Forelimb muscle (tissue), 1 donor: ENCODE measurements around the gene DPP10. TPM values are rescaled to one million over a fixed set of nuclear protein-coding genes. Genes with fewer than 3 reads are reported as not detected.

Experiments used
- DNase-seq: peaks from one replicate; pipeline ENCODE4 v3.0.0-alpha.2; 2013; ENCODE audit warnings: low read depth
- polyA plus RNA-seq: library from polyadenylated mRNA; unstranded; fragments of 120-200 nt; gene quantifications from one replicate; pipeline ENCODE4 v1.2.1, GENCODE V29; 2013; ENCODE audit not compliant: insufficient read length

The DPP10 gene
- polyA plus RNA-seq, 1 donor = 0.32 TPM

GRCh38 chr2:114800371-114800770 lies 357.9 kb downstream of the DPP10 start:
- DNase-seq = no peak

GRCh38 chr2:114805195-114805594 lies 362.8 kb downstream of the DPP10 start:
- no peak for DNase-seq

- no peak for DNase-seq
These were observed 367.7 kb downstream of the DPP10 start for GRCh38 chr2:114810092-114810491.

- no peak for DNase-seq
These were observed 369.8 kb downstream of the DPP10 start for GRCh38 chr2:114812261-114812660.

DNA sequence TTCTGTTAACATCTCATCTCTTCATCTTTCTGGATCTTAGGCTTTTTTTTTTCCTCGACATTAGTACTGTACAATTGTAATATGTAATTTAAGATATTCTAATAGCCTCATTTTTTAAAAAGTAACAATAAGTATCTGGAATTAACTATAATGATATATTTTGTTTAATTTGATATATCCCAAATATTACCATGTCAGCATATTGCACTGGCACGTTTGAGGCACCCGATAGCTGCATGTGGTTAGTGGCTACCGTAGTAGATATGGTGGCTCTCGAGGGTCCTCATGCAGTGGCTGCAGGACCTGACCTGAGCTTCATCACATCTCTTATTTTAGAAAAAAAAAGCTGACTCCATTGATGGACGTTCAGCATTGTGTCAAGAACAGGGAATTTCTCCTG lies 371.9 kb downstream of the DPP10 start:
- no peak for DNase-seq

DNA sequence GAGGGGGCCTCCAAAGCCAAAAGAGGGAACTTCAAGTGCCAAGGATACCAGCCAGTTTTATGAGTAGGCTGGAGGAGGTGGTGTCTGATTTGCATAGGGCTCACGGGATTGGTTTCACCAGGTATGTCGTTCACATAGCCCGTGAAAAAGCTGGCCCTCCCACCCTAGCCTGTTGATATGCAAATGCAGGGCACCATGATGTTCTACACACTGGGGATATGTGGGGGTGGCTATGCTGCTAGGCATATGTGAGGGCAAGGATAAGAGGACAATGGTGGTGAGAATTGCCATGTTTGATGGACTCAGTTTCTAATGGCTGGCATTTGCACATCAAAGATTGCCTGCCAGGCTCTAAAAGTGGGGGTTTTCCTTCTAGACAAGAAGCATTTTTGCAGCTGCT lies 378.6 kb downstream of the DPP10 start:
- no peak for DNase-seq

- DNase-seq = no peak
These were observed 401.5 kb downstream of the DPP10 start for GRCh38 chr2:114843963-114844362.

DNA sequence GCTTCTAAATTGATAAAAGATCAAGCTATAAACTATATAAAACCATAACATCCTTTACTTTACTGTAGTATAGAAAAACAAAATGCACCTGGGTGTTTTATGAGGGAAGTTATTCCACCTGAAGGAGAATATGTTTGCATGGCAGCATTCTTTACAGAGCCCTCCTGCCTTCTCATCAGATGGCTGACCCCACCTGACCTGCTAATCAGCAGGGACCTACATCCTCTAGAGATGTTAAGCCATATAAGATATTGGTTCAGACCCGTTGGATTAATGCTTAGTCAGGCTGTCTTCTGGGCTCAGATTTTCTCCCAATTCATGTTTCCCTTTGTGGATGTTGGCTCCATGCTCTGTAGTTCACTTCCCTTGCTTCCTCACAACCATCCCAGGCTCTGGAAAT lies 414.8 kb downstream of the DPP10 start:
- no peak for DNase-seq

DNA sequence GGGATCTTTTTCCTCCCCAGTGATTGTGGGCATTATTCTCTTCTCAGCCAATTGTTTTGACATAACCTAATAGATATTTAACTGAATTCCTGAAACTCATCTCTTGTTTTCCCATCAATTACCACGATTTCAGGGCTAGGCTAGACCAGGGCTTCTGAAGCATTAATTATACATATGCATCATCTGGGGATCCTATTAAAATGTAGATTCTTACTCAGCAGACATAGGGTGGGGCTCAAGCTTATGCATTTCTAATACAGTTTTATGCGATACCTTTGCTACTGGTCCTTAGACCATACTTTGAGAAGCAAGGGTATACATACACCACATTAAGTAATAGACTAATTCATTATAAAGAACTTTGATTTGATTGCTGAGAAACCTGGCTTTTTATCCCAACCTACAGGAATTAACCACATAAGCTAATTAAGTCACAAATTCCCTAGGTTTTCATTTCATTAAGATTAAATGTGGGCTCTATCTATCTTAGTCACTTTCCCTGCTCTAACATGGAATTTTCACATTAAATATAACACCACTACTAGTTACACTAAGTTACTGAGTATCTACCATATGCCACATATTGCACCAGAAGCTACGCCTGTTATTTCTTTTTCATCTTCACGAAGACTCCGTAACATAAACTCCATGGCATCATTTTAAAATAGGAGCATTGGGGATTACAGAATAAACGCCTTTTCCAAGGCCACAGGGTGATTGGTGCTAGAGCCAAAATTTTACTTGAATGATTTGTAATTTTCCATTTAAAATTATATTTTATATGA lies 417.5 kb downstream of the DPP10 start:
- no peak for DNase-seq

DNA sequence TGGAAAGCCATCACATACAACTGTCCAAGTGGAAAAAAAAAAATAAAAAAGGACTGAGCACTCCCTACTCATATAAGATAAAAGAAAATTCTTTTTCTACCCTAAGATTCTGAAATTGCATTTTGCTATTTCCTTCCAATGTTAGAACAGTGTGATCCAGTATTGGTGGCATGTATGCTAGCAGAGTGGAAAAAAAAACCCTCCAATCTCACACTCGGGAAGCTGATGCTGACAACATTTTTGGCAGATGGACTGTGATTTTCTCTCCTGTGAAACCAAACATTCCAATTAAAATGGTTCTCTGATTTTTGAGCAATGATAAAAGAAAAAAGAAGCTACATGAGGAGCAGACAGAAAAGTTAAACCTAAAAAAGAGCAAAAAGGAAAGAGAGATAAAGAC lies 419.8 kb downstream of the DPP10 start:
- no peak for DNase-seq

DNA sequence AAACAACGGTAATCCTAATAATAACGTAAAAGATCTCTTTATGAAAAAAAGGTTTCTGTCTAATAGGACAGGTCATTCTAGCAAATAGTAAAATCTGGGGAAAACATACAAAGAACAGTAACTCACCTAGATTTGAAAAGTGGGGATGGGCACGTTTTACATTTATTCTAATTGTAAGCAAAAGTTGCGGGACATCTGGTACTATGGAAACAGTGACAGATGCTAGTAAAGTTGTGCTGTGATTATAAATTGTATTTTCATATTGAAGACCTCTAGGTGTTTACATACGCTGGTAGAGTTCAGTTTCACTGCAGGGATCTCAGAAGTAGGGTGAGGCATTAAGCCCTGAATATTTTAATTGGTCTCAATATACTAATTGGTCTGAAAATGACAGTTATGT lies 422.5 kb downstream of the DPP10 start:
- no peak for DNase-seq

GRCh38 chr2:114880046-114880445 lies 437.6 kb downstream of the DPP10 start:
- no peak for DNase-seq

GRCh38 chr2:114919985-114920384 lies 477.5 kb downstream of the DPP10 start:
- DNase-seq = no peak

GRCh38 chr2:114922076-114922475 lies 479.6 kb downstream of the DPP10 start:
- no peak for DNase-seq

DNA sequence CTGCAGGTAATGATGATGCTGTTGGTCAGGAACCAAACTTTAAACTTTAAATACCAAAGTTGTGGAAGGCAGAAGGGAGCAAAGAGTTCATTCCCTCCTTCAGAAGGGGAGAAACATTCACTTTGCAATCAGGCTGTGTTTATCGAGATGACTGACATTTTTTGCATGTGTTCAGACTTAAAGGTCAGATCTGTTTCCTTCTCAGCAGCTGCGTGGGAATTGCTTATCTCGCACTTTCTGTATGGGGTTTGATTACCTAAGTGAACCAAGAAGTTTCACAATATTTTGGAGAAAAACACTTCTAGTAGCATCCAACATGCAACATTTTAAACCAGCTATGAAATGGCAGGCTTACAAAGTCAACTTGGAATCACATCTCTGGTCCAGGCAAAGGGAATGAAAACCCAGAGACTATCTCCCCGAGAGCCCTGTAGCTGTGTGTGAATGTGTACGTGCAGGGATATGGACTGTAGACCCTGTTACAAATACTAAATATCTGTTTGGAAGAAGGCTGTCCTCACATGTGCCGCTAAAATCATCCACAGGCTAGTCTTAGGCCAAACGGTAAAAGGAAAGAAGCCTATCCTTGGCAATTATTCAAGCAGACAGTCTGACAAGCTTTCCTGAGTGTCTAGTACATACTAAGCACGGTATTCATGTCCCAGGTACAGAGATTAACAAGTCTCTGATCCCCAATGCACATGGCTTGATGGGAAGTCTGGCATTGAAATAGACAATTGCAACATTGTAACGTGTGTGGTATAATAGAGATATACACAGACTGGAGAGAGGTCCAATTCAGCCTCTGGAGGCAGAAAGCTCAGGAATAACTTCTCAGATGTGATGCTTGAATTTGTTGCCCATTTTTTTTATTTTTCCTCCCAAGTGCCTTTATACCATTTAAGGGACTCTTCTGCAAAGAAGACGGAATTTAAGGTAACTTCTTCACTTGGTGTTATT lies 483.1 kb downstream of the DPP10 start:
- DNase-seq = no peak

DNA sequence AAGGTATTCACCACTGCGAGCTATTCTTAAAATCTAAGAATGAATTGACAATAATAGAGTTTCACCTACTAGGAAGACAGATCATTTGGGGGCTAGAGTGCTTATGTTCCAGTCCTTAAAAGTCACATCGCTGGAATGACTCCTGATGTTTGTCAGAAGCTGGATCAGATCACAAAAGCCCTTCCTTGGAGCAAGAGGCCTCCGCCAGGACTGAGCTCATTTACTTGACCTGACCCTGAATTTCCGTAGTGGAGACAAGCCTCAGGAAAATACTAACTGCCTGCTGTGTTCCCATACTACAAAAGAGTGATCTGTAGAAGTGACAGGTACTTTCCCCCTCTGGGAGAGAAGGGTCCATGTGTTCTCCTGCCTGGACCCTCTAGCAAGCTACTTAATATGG lies 483.9 kb downstream of the DPP10 start:
- DNase-seq = no peak

DNA sequence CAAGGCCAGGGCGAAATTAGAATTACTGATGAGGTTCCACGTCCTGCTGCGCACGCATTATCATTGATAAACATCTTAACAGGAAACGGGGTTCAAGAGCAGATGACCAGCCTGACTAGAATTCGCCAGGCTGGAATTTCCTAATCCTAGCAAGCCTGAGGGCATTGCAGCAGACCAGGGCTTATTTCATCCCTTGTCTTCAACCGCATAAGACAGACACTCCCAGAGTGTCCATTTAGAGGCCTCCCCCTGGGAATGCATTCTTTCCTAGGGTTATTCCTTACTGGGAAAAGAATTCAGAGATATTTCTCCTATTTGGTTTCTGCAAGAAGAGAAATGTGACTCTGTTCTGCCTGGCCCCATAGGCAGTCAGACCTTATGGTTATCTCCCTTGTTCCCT lies 486.8 kb downstream of the DPP10 start:
- no peak for DNase-seq

GRCh38 chr2:114933671-114934241 lies 491.3 kb downstream of the DPP10 start:
- no peak for DNase-seq

GRCh38 chr2:114935031-114935430 lies 492.6 kb downstream of the DPP10 start:
- DNase-seq = no peak

GRCh38 chr2:114937366-114937930 lies 495.0 kb downstream of the DPP10 start:
- no peak for DNase-seq

DNA sequence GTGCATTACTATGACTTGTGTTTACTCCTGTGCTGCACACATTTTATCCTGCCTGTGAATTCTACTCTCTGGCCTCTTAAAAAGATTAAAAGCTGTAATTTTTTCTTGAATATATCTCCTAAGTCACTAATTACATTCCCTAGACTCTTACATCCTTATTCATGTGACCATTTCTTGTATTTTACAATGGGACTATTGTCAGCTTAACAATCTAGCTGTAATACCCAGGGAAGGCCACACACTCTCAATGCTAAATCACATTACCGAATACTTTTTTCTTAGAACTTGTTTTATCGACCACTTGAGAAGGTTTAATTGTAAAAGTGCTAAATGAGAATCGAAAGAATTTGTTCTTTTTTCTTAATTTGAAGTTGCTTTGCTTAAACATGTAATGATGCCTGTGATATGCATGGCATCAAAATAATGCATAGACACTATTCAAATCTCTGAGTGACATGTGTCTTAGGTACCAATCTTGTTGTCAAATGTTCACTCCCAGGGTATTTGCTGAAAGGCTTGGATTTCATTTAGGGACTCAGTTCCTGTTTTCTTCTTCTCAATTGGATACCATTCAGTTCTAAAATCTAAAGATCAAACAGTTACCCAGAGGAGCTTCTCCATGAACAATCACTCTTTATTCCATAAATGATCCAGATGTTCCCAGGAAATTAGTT lies 498.5 kb downstream of the DPP10 start:
- DNase-seq = no peak
